GM12892 (cell line): ENCODE data around the gene GINM1.

Source experiments
- POLR2A ChIP-seq: IDR thresholded peaks from 2 replicates; pipeline ENCODE4 v1.6.1; 2011; ENCODE audit warnings: low read depth, low read length, control low read depth
- TAF1 ChIP-seq: IDR thresholded peaks from 2 replicates; pipeline ENCODE4 v1.6.1; 2011; ENCODE audit warnings: low read depth, mild to moderate bottlenecking, control low read depth, low read length, borderline replicate concordance

- no peak for TF ChIP-seq POLR2A
- TF ChIP-seq TAF1: no peak
Measured at GRCh38 chr6:149614337-149614736, 48.2 kb downstream of the GINM1 start.
